WTC11 (cell line): ENCODE data around the gene CTNNA3.

Experiments used
- CREM ChIP-seq: sonication (generic); formaldehyde crosslinking; IDR thresholded peaks from 2 replicates; pipeline ENCODE4 v1.8.1; 2022; ENCODE audit warnings: mild to moderate bottlenecking, missing genetic modification reagents, moderate library complexity
- MXD4 ChIP-seq: fragments of 250-450 bp; sonication (Bioruptor Pico); IDR thresholded peaks from 2 replicates; pipeline ENCODE4 v1.8.0; 2021; ENCODE audit warnings: mild to moderate bottlenecking, moderate library complexity, borderline replicate concordance
- NFYB ChIP-seq: sonication (generic); formaldehyde crosslinking; conservative IDR thresholded peaks from 2 replicates; pipeline ENCODE4 v1.8.0; 2022; ENCODE audit warnings: low read depth, missing genetic modification reagents
- SP1 ChIP-seq: sonication (generic); formaldehyde crosslinking; conservative IDR thresholded peaks from 2 replicates; pipeline ENCODE4 v1.8.1; 2022; ENCODE audit warnings: missing genetic modification reagents
- TP53 ChIP-seq: sonication (generic); formaldehyde crosslinking; IDR thresholded peaks from 2 replicates; pipeline ENCODE4 v1.8.1; 2023; ENCODE audit warnings: mild to moderate bottlenecking, missing genetic modification reagents
- ZNF232 ChIP-seq: sonication (generic); formaldehyde crosslinking; IDR thresholded peaks from 2 replicates; pipeline ENCODE4 v1.8.0; 2022; ENCODE audit warnings: mild to moderate bottlenecking, missing genetic modification reagents
- TF ChIP-seq, protein P1 (sequence below): fragments of 200-600 bp; IDR thresholded peaks from 2 replicates; pipeline ENCODE4 v1.8.0; 2022; ENCODE audit warnings: antibody characterized with exemption
- TF ChIP-seq, protein P2 (sequence below): sonication (generic); formaldehyde crosslinking; IDR thresholded peaks from 2 replicates; pipeline ENCODE4 v1.8.0; 2023; ENCODE audit warnings: mild to moderate bottlenecking, missing genetic modification reagents

DNA sequence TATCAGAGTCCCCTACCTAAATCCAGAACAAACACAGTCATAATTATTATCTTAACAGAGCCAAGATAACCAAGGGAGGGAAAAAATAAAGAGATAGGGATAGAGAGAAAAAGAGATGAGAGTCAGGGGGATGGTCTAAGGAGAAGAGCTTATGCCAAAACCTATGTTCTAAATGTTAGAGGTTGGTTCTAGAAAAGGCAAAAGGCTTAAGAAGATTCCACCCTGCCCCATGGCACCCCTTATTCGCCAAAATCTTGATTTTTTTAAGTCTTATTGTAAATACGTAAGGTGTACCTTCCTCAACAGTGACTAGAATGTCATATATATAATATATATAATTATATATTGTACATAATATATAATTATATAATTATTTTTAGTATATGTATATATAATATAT, 29.6 kb upstream of the CTNNA3 start:
- TF ChIP-seq, protein P1, sequence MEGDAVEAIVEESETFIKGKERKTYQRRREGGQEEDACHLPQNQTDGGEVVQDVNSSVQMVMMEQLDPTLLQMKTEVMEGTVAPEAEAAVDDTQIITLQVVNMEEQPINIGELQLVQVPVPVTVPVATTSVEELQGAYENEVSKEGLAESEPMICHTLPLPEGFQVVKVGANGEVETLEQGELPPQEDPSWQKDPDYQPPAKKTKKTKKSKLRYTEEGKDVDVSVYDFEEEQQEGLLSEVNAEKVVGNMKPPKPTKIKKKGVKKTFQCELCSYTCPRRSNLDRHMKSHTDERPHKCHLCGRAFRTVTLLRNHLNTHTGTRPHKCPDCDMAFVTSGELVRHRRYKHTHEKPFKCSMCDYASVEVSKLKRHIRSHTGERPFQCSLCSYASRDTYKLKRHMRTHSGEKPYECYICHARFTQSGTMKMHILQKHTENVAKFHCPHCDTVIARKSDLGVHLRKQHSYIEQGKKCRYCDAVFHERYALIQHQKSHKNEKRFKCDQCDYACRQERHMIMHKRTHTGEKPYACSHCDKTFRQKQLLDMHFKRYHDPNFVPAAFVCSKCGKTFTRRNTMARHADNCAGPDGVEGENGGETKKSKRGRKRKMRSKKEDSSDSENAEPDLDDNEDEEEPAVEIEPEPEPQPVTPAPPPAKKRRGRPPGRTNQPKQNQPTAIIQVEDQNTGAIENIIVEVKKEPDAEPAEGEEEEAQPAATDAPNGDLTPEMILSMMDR = no peak
- no peak for TF ChIP-seq TP53
- no peak for TF ChIP-seq CREM (CRISPR knock-in tag)
- no peak for TF ChIP-seq MXD4 (CRISPR knock-in tag)
- no peak for TF ChIP-seq NFYB (CRISPR knock-in tag)
- TF ChIP-seq SP1 (CRISPR knock-in tag) = no peak
- TF ChIP-seq ZNF232 = no peak
- TF ChIP-seq, protein P2, sequence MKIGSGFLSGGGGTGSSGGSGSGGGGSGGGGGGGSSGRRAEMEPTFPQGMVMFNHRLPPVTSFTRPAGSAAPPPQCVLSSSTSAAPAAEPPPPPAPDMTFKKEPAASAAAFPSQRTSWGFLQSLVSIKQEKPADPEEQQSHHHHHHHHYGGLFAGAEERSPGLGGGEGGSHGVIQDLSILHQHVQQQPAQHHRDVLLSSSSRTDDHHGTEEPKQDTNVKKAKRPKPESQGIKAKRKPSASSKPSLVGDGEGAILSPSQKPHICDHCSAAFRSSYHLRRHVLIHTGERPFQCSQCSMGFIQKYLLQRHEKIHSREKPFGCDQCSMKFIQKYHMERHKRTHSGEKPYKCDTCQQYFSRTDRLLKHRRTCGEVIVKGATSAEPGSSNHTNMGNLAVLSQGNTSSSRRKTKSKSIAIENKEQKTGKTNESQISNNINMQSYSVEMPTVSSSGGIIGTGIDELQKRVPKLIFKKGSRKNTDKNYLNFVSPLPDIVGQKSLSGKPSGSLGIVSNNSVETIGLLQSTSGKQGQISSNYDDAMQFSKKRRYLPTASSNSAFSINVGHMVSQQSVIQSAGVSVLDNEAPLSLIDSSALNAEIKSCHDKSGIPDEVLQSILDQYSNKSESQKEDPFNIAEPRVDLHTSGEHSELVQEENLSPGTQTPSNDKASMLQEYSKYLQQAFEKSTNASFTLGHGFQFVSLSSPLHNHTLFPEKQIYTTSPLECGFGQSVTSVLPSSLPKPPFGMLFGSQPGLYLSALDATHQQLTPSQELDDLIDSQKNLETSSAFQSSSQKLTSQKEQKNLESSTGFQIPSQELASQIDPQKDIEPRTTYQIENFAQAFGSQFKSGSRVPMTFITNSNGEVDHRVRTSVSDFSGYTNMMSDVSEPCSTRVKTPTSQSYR (CRISPR knock-in tag) = no peak
